ENCODE measurements around the gene MICOS13.

Gene MICOS13

GRCh38 chr19:5667751-5668271 lies 12.5 kb downstream of the MICOS13 start:
- no peak for DNase-seq (ENCODE audit: low read depth)

- DNase-seq (ENCODE audit: low read depth) = no peak
Measured at GRCh38 chr19:5666921-5667610, 13.2 kb downstream of the MICOS13 start.

- no peak for DNase-seq (ENCODE audit: low read depth)
Measured at GRCh38 chr19:5665781-5666513, 14.4 kb downstream of the MICOS13 start.

GRCh38 chr19:5664515-5664914 lies 15.8 kb downstream of the MICOS13 start:
- DNase-seq (ENCODE audit: low read depth) = no peak

- no peak for DNase-seq (ENCODE audit: low read depth)
Measured at GRCh38 chr19:5663904-5664303, 16.4 kb downstream of the MICOS13 start.

GRCh38 chr19:5661483-5661882 lies 18.8 kb downstream of the MICOS13 start:
- DNase-seq (ENCODE audit: low read depth) = no peak

GRCh38 chr19:5655412-5655811 lies 24.9 kb downstream of the MICOS13 start:
- DNase-seq (ENCODE audit: low read depth) = no peak

GRCh38 chr19:5654931-5655330 lies 25.4 kb downstream of the MICOS13 start:
- no peak for DNase-seq (ENCODE audit: low read depth)

GRCh38 chr19:5652261-5652660 lies 28.1 kb downstream of the MICOS13 start:
- DNase-seq (ENCODE audit: low read depth) = no peak

GRCh38 chr19:5651361-5651760 lies 29.0 kb downstream of the MICOS13 start:
- DNase-seq (ENCODE audit: low read depth) = no peak

GRCh38 chr19:5648464-5648863 lies 31.9 kb downstream of the MICOS13 start:
- no peak for DNase-seq (ENCODE audit: low read depth)

- DNase-seq (ENCODE audit: low read depth) = no peak
Measured at GRCh38 chr19:5646703-5647102, 33.6 kb downstream of the MICOS13 start.

GRCh38 chr19:5645409-5645808 lies 34.9 kb downstream of the MICOS13 start:
- DNase-seq (ENCODE audit: low read depth) = no peak

- DNase-seq (ENCODE audit: low read depth) = no peak
Measured at GRCh38 chr19:5644037-5644436, 36.3 kb downstream of the MICOS13 start.

- no peak for DNase-seq (ENCODE audit: low read depth)
Measured at GRCh38 chr19:5643060-5643459, 37.3 kb downstream of the MICOS13 start.

GRCh38 chr19:5642204-5642603 lies 38.1 kb downstream of the MICOS13 start:
- no peak for DNase-seq (ENCODE audit: low read depth)

- DNase-seq (ENCODE audit: low read depth) = no peak
Measured at GRCh38 chr19:5641171-5641570, 39.1 kb downstream of the MICOS13 start.

GRCh38 chr19:5637971-5638370 lies 42.3 kb downstream of the MICOS13 start:
- no peak for DNase-seq (ENCODE audit: low read depth)

- no peak for DNase-seq (ENCODE audit: low read depth)
Measured at GRCh38 chr19:5635427-5635826, 44.9 kb downstream of the MICOS13 start.

GRCh38 chr19:5632657-5633056 lies 47.7 kb downstream of the MICOS13 start:
- no peak for DNase-seq (ENCODE audit: low read depth)

- DNase-seq (ENCODE audit: low read depth) = no peak
Measured at GRCh38 chr19:5632241-5632612, 48.1 kb downstream of the MICOS13 start.

GRCh38 chr19:5631567-5632240 lies 48.6 kb downstream of the MICOS13 start:
- no peak for DNase-seq (ENCODE audit: low read depth)

GRCh38 chr19:5628919-5629481 lies 51.3 kb downstream of the MICOS13 start:
- DNase-seq (ENCODE audit: low read depth) = no peak
